ENCODE results near the gene TWSG1.

Gene TWSG1

DNA sequence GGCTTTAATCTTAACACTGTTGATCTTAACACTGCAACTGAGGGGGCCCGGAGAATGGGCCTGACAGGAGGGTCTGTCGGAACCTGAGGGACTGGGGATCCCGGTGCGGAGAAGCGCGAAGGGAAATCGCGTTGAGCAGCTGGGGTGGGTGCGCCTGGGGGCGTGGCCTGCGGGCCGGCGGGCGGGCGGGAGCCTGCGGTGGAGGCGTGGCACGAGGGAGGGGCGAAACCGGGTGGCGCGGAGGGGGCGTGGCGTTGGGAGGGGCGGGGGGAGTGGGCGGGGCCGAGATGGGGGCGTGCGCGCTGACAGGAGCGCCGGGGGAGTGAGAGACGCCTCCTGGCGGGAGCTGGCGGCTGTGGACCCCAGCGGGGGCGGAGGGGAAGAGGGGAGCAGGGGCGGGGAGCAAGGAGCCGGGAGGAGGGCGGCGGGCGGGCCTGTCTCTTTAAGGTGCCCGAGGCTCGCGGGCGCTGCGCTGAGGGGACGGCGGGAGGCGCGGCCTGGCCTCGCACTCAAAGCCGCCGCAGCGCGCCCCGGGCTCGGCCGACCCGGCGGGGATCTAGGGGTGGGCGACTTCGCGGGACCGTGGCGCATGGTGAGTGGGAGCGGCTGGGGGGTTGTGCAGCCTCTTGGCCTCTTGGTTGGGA is at the start of gene TWSG1:
TWSG1 (plus strand) TSS at position 445 of the 644 bp plus-strand sequence. CDS start 2,457 bp downstream, outside the sequence.
- DNase-seq: peak; percentile 66

DNA sequence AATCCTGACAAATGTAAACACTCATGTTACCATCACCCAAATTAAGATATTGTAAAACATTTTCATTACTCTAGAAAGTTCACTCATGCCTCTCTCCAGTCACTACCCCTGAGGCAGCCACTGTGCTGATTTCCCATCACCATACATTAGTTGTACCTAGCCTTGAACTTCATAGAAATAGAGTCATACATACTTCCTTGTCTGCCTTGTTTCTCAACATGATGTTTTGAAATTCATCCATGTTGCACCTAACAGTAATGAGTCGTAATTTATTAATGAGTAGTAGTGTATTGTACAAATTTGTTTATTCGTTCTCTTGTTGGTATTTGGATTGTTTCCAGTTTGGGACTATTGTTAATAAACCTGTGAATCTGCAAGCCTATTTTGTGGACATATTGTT is 49.0 kb upstream of the TWSG1 start:
- no peak for DNase-seq

DNA sequence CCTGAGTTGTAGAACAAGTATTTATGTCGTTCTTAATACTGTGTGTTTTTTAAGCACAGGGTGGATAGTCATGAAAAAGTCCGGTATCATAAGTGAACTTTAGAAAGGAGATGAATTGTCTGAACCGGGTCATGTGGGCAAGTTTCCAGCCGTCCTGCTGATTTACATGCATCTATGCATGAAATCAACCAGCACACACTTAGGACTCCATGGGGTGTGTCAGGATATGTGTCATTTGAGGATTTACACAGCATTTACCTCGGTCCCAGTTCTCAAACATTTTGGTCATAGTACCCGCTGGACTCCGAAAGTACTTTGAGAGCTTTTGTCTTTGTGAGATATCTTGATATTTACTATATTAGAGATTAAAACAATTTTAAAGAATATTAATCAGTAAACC is 47.5 kb upstream of the TWSG1 start:
- DNase-seq: no peak

DNA sequence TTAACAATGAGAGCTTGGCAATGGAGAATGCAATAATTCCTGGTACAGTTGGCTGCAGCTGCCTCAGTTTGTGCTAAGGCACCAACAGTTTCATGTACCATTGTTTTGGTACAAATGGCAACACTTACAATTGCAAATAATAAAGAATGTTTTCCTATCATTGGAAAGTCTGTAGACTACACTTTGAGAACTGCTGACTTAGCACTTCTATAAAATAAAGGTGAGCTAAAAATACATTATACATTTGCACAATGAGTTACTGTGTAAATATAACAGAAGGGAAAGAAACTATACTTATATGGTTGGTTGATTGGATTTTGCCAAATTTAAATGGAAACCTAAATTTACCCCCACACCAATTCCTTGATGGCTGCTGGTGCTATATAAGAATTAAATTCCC is 44.9 kb upstream of the TWSG1 start:
- DNase-seq: no peak

DNA sequence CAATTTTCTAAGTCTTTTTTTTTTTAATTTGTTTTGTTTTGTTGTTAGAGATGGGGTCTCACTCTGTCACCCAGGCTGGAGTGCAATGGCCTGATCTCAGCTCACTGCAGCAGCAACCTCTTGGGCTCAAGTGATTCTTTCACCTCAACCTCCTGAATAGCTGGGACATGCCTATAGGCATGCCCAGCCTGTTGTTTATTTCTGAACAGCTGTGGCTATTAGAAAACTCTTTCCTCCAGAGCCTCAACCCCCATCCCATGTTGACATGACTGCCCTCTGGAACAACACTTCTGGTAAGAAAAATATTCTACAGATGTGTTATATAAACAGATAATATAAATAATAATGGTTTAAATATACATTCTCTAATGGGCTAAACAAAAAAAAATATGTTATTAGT is 44.4 kb upstream of the TWSG1 start:
- DNase-seq: no peak

DNA sequence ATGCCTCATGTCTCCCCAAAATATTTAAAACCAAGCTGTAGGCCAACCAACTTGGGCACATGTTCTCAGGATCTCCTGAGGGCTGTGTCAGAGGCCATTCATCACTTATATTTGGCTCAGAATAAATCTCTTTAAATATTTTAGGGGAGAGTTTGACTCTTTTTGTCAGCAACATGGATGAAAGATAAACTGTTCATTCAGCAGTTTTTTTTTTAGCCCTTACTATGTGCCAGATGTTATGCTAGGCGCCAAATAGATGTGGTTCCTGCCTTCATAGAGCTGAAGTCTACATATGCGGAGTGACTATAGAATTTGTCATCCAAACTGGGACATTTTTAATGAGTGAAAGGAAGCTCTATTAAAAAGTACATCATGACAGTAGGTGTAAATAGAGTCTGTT is 42.5 kb upstream of the TWSG1 start:
- no peak for DNase-seq

DNA sequence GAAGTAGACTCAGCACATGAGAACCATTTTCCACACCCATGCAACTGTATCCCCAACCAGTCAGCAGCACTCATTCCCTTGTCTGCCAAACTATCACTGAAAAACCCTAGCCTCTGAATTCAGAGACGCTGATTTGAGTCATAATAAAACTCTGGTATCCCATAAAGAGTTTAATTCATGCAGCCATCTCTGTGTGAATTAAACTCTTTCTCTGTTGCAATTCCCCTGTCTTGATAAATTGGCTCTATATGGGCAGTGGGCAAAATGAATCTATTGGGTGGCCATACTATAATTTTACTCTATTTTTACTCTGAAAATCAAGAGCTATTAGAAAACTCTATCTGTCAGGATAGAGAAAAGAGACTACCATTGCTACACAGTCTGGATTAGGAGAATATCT is 40.6 kb upstream of the TWSG1 start:
- DNase-seq: no peak

DNA sequence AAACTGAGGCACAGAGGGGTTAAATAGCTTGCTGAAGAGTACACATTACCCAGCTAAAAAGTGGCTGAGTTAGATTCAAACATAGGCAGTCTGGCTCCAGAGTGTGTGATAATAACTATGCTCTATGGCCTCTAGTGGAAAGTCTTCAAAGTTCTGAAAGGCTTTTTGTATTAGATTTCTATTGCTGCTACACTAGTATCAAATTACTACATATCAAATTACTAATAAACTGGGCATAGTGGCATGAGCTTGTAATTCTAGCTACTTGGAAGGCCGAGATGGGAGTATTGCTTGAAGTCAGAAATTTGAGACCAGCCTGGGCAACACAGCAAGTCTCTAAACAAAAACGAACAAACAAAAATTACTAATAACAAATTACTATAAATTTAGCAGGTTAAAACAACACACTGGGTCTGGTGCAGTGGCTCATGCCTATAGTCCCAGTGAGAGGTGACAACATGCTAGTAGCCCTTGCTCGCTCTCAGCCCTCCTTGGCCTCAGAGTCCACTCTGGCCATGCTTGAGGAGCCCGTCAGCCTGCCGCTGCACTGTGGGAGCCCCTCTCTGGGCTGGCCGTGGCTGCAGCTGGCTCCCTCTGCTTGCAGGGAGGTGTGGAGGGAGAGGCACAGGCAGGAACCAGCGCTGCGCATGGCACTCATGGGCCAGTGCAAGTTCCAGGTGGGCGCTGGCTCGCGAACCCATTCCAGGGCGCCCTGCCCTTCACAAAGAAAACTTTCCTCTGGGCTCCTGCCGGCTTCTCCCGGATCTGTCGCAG is 38.2 kb upstream of the TWSG1 start:
- no peak for DNase-seq

DNA sequence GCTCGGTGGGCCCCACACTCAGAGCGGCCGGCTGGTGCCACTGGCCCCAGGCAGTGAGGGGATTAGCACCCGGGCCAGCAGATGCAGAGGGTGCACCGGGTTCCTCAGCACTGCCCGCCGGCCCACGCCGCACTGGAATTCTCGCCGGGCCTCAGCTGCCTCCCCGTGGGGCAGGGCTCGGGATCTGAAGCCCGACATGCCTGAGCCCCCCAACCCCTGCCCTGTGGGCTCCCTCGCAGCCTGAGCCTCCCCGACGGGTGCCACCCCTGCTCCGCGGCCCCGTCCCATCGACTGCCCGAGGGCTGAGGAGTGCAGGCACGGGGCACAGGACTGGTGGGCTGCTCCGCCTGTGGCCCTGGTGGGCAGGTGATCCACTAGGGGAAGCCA is 37.6 kb upstream of the TWSG1 start:
- no peak for DNase-seq

DNA sequence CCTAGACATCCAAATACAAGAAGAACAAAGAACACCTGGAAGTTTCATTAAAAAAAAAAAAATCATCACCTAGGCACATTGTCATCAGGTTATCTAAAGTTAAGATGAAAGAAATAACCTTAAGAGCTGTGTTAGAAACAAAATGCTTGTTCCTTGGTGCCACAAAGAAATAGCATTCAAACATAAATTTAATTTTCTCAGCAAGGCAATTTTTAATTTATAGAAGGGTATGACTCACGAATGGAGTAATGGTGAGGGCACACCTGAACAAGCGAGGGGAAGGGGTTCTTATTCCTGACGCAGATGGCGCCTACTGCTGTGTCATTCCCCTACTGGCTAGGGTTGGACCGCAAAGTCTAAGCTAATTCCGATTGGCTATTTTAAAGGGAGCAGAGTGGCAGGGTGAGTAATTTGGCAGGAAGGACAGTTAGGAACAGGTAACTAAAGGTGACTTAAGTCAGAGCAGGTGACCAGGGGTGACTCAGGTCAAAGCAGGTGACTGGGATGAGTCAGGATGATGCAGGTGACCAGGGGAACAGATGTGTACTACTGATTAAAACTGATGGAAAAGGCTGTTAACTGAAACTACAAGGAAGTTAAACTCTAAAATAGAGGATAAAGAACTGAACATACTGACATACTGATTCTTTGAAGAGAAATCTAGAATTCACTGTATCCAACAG is 30.0 kb upstream of the TWSG1 start:
- no peak for DNase-seq

DNA sequence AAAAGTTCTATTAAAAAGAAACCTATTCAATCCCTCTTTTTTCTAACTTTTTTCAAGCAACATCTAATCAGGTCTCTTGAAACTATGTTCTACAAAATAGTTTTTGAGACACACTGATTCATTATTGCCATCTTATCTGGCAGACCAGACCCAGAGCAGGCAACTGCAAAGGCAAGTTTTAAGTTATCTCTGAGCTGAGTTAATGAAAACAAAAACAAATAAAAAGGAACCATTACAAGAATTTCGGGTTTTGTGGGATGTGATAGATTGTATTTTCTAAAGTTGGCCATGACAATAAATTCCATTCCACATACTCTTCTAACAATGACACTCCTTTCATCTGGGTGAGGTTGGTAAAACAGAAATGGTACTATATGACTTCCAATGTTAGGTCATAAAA is 15.2 kb upstream of the TWSG1 start:
- no peak for DNase-seq

DNA sequence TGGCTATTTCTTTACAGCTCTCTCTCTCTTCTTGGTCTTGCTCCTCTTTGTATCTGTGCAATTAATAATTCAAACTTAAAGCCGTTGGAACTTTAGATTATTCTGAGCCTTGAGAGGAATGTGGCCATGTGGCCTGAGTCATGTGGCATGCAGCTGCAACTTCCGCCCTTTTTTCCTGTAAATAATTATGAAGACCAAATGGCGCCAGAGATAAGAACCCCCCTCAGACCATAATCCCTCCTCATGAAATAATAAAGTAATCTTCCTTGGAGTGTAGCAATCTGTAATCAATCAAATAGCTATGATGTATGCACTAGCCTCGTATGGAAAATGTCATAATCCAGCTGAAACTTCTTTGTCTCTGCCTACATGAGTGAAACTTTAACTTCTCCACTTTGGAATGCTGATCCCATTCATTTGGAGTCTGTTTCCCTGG is 13.5 kb upstream of the TWSG1 start:
- DNase-seq: no peak

DNA sequence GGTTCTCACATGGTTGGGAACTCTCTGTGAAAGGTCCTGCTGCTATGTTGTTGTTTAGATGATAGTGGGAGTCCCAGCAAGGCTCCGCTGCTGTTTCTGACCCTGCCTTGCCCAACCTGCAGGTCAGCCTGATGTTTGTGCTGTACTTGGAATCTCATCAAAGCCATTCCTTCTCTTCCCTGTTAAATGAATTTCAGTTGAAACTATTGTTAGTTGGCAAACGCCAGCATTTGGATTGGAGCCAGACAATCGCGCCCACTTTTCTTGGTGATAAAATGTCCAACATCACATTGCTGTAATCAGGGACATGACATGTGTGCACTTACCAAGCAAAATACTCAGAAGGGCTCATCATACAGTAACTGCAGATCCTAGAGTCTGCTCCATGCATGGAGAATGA is 12.8 kb upstream of the TWSG1 start:
- DNase-seq: no peak

DNA sequence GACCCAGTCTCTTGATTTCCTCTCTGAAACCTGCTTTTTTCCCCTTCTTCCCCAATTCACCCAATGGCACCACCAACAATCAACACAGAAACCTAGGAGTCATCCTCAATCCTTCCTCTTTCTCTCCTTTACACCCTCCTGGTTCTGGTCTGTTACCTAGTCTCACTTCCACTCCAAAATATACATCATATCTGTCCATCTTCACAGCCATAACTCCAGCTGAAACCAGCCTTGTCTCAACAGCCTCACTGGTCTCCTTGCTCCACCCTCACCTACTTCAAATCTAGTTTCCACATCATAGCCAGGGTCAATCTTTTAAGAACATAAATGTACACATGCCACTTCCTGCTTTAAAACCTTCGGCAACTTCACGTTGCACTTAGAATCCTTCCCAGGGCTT is 11.8 kb upstream of the TWSG1 start:
- no peak for DNase-seq

DNA sequence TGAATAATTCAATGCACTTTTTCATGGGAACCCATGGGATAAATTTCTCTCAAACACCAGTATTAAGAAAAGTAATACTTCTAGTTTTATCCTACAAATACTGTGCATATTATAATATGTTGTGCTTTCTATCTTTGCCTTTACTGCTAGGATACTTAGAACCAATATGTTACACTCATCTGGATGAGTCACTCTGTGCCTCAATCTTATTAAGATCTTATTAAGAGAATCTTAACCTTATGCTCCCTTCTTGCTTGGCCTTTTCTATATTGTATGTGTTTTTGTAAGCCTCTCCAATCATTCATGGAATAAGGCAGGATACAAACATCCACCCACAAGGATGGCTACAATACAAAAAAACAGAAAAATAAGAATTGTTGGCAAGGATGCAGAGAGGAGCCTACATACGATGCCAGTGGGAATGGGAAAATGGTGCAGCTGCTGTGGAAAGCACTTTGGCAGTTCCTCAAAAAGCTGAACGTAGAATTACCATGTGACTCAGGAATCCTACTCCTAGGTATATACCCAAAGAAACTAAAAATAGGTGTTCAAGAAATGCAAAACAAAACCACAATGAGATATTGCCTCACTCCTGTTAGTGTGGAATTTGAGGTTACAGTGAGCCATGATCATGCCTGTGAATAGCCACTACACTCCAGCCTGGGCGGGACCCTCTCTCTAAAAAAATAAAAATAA is 10.7 kb upstream of the TWSG1 start:
- no peak for DNase-seq

DNA sequence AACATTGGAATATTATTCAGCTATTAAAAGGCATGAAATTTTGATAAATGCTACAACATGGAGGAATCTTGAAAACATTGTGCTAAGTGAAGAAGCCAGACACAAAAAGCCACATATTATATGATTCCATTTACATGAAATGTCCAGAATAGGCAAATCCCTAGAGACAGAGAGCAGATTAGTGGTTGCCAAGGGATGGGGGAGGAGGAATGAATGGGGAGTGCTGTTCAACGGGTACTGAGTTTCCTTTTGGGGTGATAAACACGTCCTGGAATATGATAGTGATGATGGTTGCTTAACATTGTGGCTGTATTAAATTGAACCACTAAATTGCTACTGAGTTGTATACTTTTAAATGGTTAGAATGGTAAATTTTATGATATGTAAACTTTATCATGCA is 8.9 kb upstream of the TWSG1 start:
- DNase-seq: no peak

DNA sequence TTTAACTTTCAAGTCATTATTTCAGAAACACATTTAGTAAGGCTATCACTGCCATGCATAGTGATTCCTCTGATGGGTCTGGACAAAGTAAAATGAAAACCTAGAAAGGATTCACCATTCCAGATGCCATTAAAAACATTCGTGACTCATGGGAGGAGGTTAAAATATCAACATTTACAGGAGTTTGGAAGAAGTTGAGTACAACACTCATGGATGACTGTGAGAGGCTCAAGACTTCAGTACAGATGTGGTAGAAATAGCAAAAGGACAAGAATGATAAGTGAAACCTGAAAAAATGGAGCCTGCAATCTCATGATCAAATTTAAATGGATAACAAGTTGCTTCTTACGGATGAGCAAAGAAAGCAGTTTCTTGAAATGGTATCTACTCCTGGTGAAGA is 5.8 kb upstream of the TWSG1 start:
- no peak for DNase-seq

DNA sequence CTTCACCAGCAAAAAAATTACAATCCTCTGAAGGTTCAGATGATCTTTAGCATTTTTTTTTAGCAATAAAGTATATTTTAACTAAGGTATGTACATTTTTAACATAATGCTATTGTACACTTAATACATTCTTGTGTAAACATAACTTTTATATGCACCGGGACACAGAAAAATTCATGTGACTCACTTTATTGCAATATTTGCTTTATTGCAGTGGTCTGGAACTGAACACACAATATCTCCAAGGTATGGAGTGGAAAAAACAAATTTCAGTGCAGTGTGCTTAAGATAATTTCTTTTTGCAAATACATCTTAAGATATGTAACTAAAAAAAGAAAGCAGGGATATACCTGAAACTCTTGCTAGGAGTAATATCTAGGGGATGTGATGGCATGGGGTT is 5.1 kb upstream of the TWSG1 start:
- DNase-seq: no peak

DNA sequence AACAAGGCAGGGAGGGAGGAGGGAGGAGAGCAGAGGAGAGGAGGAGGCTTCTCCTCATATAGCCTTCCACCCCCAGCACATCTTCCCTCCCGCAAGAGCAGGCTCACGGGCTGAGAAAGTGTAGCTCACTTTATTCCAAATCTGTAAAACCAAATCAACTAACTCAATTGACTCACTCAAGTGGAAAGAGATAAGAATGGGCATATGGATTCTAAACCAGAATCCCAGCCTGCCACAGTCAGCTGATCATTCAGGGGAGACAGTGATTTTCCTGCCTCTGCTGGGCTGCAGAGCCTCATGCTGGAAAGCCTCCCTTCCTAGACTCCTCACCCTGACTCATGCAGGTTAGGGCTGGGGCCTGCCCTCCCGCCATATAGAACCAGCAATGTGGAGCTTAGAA is 4.2 kb upstream of the TWSG1 start:
- DNase-seq: no peak

DNA sequence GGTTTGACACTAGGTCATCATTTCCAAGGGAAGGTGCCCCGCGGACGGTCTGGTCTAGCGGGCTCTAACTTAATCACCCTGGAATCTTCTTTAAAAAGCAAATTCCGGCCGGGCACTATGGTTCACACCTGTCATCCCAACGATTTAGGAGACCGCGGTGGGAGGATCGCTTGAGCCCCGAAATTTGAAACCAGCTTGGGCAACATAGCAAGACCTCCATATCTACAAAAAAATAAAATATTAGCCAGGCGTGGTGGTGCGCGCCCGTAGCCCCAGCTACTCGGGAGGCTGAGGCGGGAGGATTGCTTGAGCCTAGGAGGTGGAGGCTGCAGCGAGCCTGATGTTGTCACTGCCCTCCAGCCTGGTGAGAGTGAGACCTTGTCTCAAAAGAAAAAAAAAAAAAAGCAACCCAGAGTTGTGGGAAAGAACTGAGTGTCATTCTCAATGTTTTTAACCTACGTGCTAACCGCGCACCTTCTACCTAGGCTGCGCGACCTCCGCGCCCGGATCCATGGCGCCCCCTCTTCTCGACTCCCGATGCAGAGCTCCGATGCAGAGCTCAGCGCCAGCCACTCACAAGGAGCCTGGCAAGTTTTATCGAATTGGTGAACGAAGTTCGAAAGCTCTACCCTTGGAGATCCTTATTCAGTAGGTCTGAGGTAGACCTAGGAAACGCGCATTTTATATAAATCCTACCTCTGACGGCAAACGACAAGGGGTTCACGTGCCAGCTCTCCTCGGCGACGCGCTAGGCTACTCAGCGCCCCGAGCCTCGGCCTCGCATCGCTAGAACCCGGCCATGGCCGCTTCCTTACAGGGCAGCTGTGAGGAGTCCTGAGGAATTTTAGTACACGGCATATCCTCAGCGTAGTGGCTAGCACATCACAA is 888 bp upstream of the TWSG1 start:
- no peak for DNase-seq

DNA sequence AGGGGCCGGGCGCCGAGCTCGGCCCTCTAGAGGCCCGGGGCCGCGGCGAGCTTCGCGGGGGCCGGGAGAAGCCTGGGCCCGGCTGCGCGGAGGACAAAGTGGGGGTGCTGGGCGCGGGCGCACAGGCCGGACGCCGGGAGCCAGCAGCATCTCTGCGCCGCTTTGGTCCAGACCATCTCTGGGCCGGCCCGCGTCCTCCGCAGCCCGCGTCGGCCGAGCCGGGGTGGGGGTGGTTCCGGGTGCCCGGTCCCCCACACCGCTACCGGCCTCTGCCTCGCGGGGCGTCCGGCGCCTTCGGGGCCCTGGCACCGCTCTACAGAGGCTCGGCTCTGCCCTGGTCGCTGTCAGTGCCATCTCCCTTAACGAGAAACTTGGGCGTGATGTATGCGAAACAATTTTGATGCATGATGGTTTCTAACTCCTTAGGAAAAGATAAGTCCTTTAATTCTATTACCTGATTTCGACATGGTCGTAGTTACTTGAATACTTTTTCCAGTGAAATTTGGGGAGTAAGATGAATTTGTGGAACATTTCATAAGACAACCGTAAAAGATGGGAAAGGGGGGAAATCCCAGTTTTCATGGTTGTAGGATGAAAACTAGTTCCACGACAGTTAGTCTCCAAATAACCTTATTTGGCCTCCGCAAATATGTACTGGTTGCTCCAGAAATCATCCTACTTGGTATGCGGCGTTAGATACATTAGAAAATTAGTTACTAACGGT is 562 bp downstream of the TWSG1 start:
- no peak for DNase-seq

DNA sequence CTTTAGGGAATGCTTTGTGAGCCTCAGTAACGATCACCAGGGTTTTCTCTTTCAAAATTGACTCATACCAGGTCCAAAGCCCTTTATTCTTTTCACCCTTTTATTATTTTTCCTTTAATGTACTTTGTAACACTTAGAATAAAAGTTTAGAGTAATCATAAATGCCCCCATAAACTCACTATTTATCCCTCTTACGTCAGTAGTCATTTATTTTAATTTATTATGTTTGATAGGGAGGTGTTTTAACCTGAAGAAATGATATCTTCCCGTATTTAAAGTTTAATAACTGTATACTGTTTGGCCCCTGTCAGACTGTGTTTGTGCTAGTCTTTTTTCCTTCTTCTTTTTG is 1.1 kb downstream of the TWSG1 start:
- no peak for DNase-seq
